ENCODE measurements around the gene GRK5.

DNA sequence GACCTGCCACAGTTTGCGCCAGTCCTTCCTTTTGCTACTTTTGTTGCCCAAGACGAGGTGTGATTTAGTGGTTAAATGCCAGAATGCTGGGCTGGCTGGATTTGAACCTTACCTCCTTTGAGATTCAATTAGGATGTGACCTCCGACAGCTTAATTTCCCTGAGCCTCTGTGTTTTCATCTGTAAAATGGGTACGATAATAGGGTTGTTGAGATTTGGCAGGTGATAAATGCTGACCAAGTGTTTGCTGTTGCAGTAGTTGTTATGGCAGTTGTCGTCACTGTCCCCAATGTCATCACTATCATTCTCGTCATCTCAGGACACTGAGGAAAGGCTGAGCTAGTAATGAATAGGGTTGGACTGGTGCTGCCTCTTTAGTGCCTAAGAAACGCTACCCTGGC is 61.1 kb downstream of the GRK5 start:
- TF ChIP-seq EZH2 (IDR thresholded peaks at IDR 0.05; ENCODE audit: borderline replicate concordance, low read length), result no peak
- TF ChIP-seq, protein P1, sequence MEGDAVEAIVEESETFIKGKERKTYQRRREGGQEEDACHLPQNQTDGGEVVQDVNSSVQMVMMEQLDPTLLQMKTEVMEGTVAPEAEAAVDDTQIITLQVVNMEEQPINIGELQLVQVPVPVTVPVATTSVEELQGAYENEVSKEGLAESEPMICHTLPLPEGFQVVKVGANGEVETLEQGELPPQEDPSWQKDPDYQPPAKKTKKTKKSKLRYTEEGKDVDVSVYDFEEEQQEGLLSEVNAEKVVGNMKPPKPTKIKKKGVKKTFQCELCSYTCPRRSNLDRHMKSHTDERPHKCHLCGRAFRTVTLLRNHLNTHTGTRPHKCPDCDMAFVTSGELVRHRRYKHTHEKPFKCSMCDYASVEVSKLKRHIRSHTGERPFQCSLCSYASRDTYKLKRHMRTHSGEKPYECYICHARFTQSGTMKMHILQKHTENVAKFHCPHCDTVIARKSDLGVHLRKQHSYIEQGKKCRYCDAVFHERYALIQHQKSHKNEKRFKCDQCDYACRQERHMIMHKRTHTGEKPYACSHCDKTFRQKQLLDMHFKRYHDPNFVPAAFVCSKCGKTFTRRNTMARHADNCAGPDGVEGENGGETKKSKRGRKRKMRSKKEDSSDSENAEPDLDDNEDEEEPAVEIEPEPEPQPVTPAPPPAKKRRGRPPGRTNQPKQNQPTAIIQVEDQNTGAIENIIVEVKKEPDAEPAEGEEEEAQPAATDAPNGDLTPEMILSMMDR (conservative IDR thresholded peaks at IDR 0.05 in 1 of 2, IDR thresholded peaks at IDR 0.05 in 1 of 2; ENCODE audit: extremely low read depth in 1 of 2, insufficient read depth in 1 of 2, low read depth in 1 of 2, low read length in 2 of 2), result no peak

All from mammary epithelial cell (primary cell).